ENCODE results near the gene CCDC27.

Gene CCDC27

GRCh38 chr1:3778590-3779264 is 26.5 kb downstream of the CCDC27 start:
- no peak for DNase-seq

GRCh38 chr1:3779265-3779911 is 27.1 kb downstream of the CCDC27 start:
- DNase-seq: no peak

- no peak for DNase-seq
Measured at GRCh38 chr1:3779912-3780416, 27.7 kb downstream of the CCDC27 start.

GRCh38 chr1:3780901-3781300 is 28.7 kb downstream of the CCDC27 start:
- DNase-seq: no peak

GRCh38 chr1:3783651-3784474 is 31.6 kb downstream of the CCDC27 start:
- no peak for DNase-seq

DNA sequence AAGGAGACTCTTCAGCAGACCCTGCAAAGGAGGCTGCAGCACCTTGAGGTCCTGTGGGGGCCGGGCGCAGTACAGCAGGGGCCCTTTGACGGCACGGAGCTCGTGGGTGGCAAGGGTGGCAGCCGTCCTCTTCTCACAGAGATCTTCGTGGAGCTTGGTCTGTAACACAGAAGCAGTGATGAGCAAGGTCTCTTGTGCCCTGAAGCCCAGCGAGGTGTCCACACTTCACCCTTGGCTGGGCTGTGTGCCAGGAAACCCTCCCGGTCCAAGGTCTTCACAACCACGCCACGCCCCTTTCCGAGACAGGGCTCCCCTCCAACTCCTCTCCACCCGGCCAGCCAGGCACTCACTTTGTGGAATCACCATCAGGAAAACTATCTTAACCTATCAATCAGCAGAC is 32.8 kb downstream of the CCDC27 start:
- DNase-seq: no peak

DNA sequence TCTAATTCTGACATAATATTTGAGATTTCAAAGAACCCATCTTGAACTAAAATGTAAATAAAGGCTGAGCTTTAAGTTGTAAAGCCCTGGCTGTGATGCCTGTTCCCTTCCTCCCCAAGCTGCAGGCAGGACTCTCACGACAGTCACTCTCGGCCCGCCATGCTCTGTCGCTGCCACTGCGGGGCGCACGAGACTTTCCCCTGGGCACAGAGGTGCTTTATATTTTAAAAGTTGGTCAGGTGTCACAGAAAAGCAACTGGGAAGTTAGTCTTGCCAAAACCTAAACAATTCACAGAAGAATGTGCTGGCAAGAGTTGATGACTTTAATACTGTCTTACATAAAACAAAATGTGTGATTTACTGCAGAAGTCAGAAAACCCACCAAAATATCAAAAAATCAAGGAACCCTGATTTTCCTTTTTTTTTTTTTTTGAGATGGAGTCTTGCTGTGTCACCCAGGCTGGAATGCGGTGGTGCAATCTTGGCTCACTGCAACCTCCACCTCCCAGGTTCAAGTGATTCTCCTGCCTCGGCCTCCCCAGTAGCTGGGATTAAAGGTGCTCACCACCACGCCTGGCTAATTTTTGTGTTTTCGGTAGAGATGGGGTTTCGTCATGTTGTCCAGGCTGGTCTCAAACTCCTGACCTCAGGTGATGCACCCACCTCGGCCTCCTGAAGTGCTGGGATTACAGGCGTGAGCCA is 33.4 kb downstream of the CCDC27 start:
- no peak for DNase-seq

DNA sequence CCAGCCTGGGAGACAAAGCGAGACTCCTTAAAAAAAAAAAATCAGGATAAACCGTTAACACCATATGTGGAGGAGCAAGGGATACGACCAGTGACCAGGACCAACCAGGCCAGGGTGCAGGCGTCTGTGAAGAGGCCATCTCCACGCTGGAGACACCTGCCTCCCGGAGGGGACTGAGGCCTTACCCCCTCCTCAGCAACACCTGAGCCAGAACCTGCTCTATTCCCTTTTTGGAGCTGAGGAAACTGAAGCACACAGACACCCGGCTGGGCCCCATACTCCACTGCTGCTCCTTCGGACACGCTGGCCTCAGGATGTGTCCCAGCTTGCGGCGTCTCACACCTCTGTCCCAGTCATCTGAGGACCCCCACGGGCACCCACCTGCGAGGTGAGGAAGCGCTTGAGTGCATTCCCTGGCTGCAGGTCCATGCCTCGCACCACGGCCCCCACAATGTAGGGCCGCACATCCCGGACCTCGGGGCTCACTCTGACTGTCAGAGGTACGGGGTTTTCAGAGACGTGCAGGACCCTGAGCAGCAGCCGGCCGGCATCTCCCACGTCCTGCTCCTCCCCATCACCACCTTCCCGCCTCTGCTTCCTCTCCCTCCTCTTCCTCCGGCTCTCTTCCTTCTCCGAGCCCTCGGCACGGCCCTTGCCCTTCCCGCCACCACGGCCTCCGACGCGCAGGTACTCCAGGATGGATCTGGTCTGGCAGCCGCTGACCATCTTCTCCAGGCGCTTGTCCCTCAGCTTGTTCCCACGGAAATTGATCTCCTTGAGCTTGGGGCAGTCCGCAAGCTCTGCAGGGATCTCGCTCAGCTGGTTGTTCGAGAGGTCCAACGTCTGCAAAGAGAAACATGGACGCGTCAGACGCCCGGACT is 34.5 kb downstream of the CCDC27 start:
- no peak for DNase-seq

DNA sequence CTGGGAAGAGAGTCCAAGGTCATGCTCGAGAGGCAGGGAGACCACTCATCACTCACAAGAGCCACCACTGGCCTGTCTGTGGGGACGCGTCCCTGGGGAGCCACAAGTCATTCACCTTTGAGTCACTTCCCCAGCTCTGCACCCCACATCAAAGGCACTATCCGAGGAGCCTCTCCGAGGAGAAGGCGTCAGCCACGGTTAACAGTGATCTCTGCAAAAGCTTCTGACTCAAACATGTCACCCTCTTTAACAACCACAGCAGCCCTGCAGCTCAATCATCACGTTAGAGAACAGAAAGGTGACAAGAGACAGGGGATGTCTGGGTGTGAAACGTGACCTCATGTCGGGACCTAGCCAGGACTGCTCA is 35.1 kb downstream of the CCDC27 start:
- no peak for DNase-seq

GRCh38 chr1:3787745-3788605 is 35.7 kb downstream of the CCDC27 start:
- no peak for DNase-seq

- DNase-seq: no peak
Measured at GRCh38 chr1:3788756-3789420, 36.6 kb downstream of the CCDC27 start.

DNA sequence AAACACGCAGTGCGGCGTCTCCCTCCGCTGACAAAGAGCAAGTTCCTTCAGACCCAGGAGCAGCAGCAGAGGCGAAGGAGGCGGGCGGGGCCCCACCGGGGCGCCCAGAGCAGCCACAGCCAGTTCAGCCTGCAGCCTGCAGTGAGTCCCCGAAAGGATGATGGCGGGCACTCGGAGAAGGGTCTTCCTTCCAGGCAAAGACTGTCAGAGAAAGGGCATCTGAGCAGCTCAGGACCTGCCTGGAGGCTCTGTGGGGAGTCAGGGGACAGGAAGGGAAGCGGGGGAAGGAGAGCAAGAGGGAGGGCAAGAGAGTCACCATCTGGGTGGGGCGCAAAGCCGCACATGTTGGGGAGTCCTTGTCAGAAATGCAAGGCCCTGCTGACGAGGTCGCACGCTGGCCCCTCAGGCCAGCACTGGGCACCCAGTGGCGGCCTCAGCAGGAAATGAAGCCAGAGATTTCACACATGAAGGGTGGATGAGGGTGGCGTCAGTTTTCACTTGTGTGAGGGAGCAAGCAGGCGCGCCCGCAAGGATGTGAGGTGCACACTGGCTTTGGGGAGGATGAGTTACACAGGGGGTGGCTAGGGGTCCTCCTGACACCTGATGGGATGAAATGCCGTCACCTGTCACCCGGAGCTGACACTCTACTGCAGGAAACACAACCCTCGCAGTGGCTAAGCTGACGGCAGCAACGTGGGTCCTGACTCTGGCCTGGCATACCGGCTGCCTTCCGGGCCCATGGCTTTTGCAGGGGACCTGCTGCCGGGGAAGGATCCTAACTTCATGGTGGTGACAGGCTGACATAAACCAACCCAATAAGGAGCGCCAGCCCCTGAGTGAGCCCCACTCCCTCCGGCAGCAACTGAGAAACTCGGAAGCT is 37.4 kb downstream of the CCDC27 start:
- no peak for DNase-seq

- no peak for DNase-seq
Measured at GRCh38 chr1:3790500-3790923, 38.3 kb downstream of the CCDC27 start.

- no peak for DNase-seq
Measured at GRCh38 chr1:3790952-3791351, 38.7 kb downstream of the CCDC27 start.

DNA sequence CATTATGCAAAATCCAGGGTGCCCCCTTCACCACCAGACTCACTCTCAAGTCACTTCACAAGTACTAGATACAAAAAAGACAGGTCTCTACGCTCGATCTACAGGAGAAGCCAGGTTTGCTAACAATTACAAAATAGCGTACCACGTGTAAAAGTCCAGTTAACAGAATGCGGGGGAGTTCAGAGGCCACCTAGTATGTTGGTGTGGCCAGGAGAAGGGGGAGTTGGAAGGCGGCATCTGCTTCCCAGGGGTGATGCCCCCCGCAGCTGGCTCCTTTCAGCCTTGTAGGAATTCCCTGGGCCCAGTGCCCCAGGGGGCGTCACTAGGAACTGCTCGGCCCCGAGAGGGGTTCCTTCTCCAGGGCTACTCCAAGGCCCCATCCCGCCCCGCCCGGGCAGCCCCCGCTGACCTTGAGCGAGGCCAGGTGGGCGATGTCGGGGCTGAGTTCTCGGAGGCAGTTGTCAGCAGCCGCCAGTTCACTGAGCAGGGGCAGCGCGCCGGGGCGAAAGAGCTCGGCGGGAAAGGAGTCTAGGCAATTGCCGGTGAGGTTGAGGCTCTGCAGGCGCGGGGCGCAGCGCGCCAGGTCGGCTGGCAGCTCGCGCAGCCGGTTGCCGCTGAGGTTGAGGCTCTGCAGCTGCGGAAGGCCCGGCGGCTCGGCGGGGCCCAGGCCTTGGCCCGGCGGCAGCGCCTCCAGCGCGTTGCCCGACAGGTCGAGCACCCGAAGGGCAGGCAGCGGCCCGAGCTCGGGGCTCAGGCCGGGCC is 43.4 kb downstream of the CCDC27 start:
- no peak for DNase-seq

- peak; percentile 82 for DNase-seq
Measured at GRCh38 chr1:3796215-3797061, 44.2 kb downstream of the CCDC27 start, which contains the start of gene LRRC47. Gene LRRC47, minus strand, starts transcription at chr1:3796498. Its CDS starts 22 bp downstream, at chr1:3796476.

DNA sequence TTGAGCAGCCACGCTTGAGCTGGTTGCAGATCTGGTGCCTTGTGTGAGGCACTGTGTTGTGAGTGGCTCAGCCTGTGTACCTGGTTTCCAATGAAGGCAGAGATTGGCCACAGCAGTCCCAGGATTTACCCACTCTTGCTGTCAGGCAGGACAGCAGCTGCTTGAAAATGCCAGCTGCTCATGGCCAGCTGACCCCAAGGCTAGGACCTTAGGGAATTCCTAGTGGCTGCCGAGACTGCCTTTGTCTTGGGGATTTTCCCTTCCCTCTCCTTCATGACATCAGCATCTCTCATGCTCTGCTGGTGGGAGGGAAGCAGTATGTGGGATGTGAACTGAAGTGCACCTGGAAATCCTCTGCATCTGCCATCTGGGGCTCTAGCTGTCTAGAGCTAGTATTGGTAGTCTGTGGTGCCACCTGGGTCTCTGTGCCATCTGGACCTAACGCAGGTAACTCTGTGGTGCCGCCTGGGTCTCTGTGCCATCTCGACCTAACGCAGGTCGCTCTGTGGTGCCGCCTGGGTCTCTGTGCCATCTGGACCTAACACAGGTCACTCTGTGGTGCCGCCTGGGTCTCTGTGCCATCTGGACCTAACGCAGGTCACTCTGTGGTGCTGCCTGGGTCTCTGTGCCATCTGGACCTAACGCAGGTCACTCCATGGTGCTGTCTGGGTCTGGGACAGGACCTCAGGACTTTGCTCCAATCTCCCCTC is 47.9 kb downstream of the CCDC27 start:
- no peak for DNase-seq

Measured in NK-92 treated with Interleukin-12 subunit alpha and Interleukin-12 subunit beta, amount 100 ng/mL, for 24 hours (cell line).